ENCODE results near the gene GNA12. TPM values are rescaled to one million over a fixed set of nuclear protein-coding genes. Genes with fewer than 3 reads are reported as not detected.

GNA12 gene
- total and polyA plus RNA-seq, 9 of the 15 experiments (the other 6 are each of a cell fraction or from before 2014, with no cell fraction given): 0.65 to 32.7 (median 9.6) TPM

GRCh38 chr7:2709553-2710285, 134.4 kb downstream of the GNA12 start:
- no peaks in the 10 kb centered on the region for H3K36me3 ChIP-seq (ENCODE audit: control insufficient read depth, insufficient read depth, low read length)
- peak; percentile 71 for FAIRE-seq
- WGBS (ENCODE audit: insufficient coverage, low coverage, missing lambda C conversion rate): 14% methylated on average over 22 of the region's 35 CpGs
- H3K79me2 ChIP-seq (ENCODE audit: control insufficient read depth, insufficient read depth, low read length): no peaks in the 10 kb centered on the region
- peak overlapping the region; percentile 70 for H2AFZ ChIP-seq (ENCODE audit: low read depth, low read length)
- no peaks in the 10 kb centered on the region for H3K9me1 ChIP-seq (ENCODE audit: control insufficient read depth, insufficient read depth, low read length)
- 0 out of 2 replicates have a peak, but pooled peaks cover 3% of the 10 kb centered on the region for H4K20me1 ChIP-seq (replicated peaks; ENCODE audit: control insufficient read depth, insufficient read depth, low read length)
- peak overlapping the region in 1 of 2 experiments; percentile 77; a peak in 2 of 4 replicates for H3K9ac ChIP-seq (ENCODE audit: insufficient read depth in 1 of 2, low read depth in 2 of 2, low read length in 2 of 2)
- peaks cover 0 to 42% of the 10 kb centered on the region in 2 experiments; a peak in 3 of 5 replicates for H3K4me1 ChIP-seq (replicated peaks in 1 of 2; ENCODE audit: control insufficient read depth in 2 of 2, insufficient read depth in 2 of 2, low read length in 2 of 2)
- intact Hi-C loops (cut with micrococcal nuclease) (loop anchor here (1.0 kb wide), 1 partner anchor 38 kb away; no protein-coding TSS in a partner anchor), in situ Hi-C loops (cut with MboI) (no loop called here)
- H3K4me2 ChIP-seq (ENCODE audit: insufficient read depth, low read length): peak overlapping the region; percentile 58; the same call in 1 of the 2 replicates
- BruUV-seq (replicated peaks): no TSS peak
- no peak overlapping the region for H3K27ac ChIP-seq (ENCODE audit: extremely low read depth, low read depth, low read length)
- DNase-seq (ENCODE audit: extremely low read depth in 1 of 4, low spot score in 3 of 4): peak; percentile 82 to 88 (median 86)
- ChIA-PET POLR2A (interaction anchor here (0.7 to 1.6 kb wide), 10 partner anchors 10 to 211 kb away, joined by 3 to 6 read pairs (median 4); no protein-coding TSS in a partner anchor), CTCF (ENCODE audit: low intra/inter-chr PET ratio) (interaction anchor here (0.6 to 2.1 kb wide), 3 partner anchors 39 to 258 kb away, joined by 3 to 8 read pairs (median 7); no protein-coding TSS in a partner anchor)
- peak; percentile 97 for ATAC-seq
- peaks cover 2 to 21% of the 10 kb centered on the region in 2 experiments; a peak in 3 of 5 replicates for H3K27me3 ChIP-seq (ENCODE audit: control insufficient read depth in 2 of 2, insufficient read depth in 2 of 2, low read length in 2 of 2)
- H3K9me3 ChIP-seq (replicated peaks; ENCODE audit: control insufficient read depth, insufficient read depth, low read depth, low read length): no peaks in the 10 kb centered on the region
- H3K4me3 ChIP-seq: no peak overlapping the region
- TF ChIP-seq KAT7 (CRISPR knock-in tag; IDR thresholded peaks at IDR 0.05; ENCODE audit: borderline replicate concordance) (0 out of 2 replicates have a peak, but pooled peaks have one; percentile 25), ZNF518B (CRISPR knock-in tag; IDR thresholded peaks at IDR 0.05) (no peak), HNRNPH1 (optimal IDR thresholded peaks at IDR 0.05; ENCODE audit: low read depth, low read length) (no peak), YBX1 (IDR thresholded peaks at IDR 0.05) (no peak), CTCF (IDR thresholded peaks at IDR 0.05 in 2 of 3, conservative IDR thresholded peaks at IDR 0.05 in 1 of 3; ENCODE audit: insufficient read depth in 2 of 3, low read depth in 1 of 3, low read length in 3 of 3) (peak; percentile 94 to 96 (median 94)), USF2 (CRISPR knock-in tag; IDR thresholded peaks at IDR 0.05) (peak; percentile 83), ZBTB11 (CRISPR knock-in tag; IDR thresholded peaks at IDR 0.05) (no peak), ETV6 (IDR thresholded peaks at IDR 0.05; ENCODE audit: borderline replicate concordance in 1 of 2, low read depth in 2 of 2, low read length in 1 of 2) (no peak), ETV6 (CRISPR knock-in tag; IDR thresholded peaks at IDR 0.05; ENCODE audit: borderline replicate concordance) (no peak)

Data from K562 (cell line).